CD4-positive, alpha-beta T cell (primary cell): ENCODE data around the gene TSPAN31. TPM values are rescaled to one million over a fixed set of nuclear protein-coding genes. Genes with fewer than 3 reads are reported as not detected.

ENCODE experiments used
- ATAC-seq: fragments of 200-7000 bp; cut with Tn5 transposase; one replicate; pipeline ENCODE4 v1.10.0; 2022; ENCODE audit warnings: mild to moderate bottlenecking; ENCODE audit not compliant: poor library complexity
- CTCF ChIA-PET: fragments of 350-600 bp; sonication (Branson Sonifier 250); formaldehyde crosslinking; loops from one replicate; lab custom pipeline; 2021; ENCODE audit warnings: antibody characterized with exemption, inconsistent platforms; lab: Charles Lee
- POLR2A ChIA-PET: fragments of 350-600 bp; sonication (Branson Sonifier 250); formaldehyde crosslinking; loops from one replicate; lab custom pipeline; 2021; ENCODE audit warnings: antibody characterized with exemption, inconsistent platforms; lab: Charles Lee
- DNase-seq, 14 experiments: peaks; one replicate each; pipeline ENCODE4 v3.0.0-alpha.2; 2013 to 2020; ENCODE audit warnings: mixed read lengths in 2 of 14
- H3K27ac ChIP-seq, 2 donors: one replicate each; pipeline versions ENCODE4 v1.5.1 to v1.7.0; 2013; ENCODE audit warnings: low read length in 2 of 2, low read depth in 1 of 2, mild to moderate bottlenecking in 1 of 2
- H3K27me3 ChIP-seq, 2 experiments: 1 replicate in 1 of 2; 2 replicates in 1 of 2; pipeline versions ENCODE4 v1.6.1 to v1.7.0; 2013; ENCODE audit warnings: low read length in 2 of 2, control low read depth in 1 of 2, mild to moderate bottlenecking in 1 of 2, moderate library complexity in 1 of 2; ENCODE audit not compliant: insufficient read depth in 2 of 2, control insufficient read depth in 1 of 2
- H3K36me3 ChIP-seq: one replicate; pipeline ENCODE4 v1.6.1; 2013; ENCODE audit warnings: low read length, control low read depth; ENCODE audit not compliant: insufficient read depth
- H3K4me1 ChIP-seq: one replicate; pipeline ENCODE4 v1.6.1; 2013; ENCODE audit warnings: low read length, control low read depth; ENCODE audit not compliant: insufficient read depth
- H3K4me3 ChIP-seq: one replicate; pipeline ENCODE4 v1.5.1; 2013; ENCODE audit warnings: mild to moderate bottlenecking, low read length, moderate library complexity
- H3K9me3 ChIP-seq, 2 experiments: 1 replicate in 1 of 2; 2 replicates in 1 of 2; pipeline versions ENCODE4 v1.6.1 to v1.7.0; 2013; ENCODE audit warnings: low read length in 2 of 2, mild to moderate bottlenecking in 2 of 2, control low read depth in 1 of 2, moderate library complexity in 1 of 2; ENCODE audit not compliant: control insufficient read depth in 1 of 2, insufficient read depth in 1 of 2
- H3K27ac Mint-ChIP-seq: one replicate; pipeline ENCODE4 v1.8.0; 2020; ENCODE audit warnings: mixed read lengths
- H3K27me3 Mint-ChIP-seq: one replicate; pipeline ENCODE4 v1.8.0; 2021; ENCODE audit warnings: mixed read lengths
- H3K36me3 Mint-ChIP-seq: one replicate; pipeline ENCODE4 v1.8.0; 2021; ENCODE audit warnings: low read depth, mixed read lengths
- H3K4me1 Mint-ChIP-seq: one replicate; pipeline ENCODE4 v1.8.0; 2021; ENCODE audit warnings: low read depth, mixed read lengths
- H3K4me3 Mint-ChIP-seq: one replicate; pipeline ENCODE4 v1.8.0; 2020; ENCODE audit warnings: mild to moderate bottlenecking, mixed read lengths
- H3K9me3 Mint-ChIP-seq: one replicate; pipeline ENCODE4 v1.8.0; 2020; ENCODE audit warnings: mixed read lengths
- CTCF ChIP-seq: fragments of 200-600 bp; IDR thresholded peaks from one replicate; pipeline ENCODE4 v1.8.0; 2022; ENCODE audit warnings: antibody characterized with exemption, mild to moderate bottlenecking
- intact Hi-C, 2 experiments: fragments of 100-400 bp; cut with DNase I in 1 of 2; cut with micrococcal nuclease in 1 of 2; formaldehyde crosslinking; loops; one replicate each; pipeline versions ENCODE4 v1.15.1 to v1.9.0; 2023 to 2025; cut with DNase I, micrococcal nuclease
- total RNA-seq, 174 experiments: library from RNA in 2 of 174; stranded (reverse) in 2 of 174; gene quantifications; one replicate each; pipeline ENCODE4 v1.2.3 and lab custom pipeline; 2021 to 2026

The TSPAN31 gene
- total RNA-seq, 2 experiments from 2014 or later = 10.3 to 10.7 TPM

DNA sequence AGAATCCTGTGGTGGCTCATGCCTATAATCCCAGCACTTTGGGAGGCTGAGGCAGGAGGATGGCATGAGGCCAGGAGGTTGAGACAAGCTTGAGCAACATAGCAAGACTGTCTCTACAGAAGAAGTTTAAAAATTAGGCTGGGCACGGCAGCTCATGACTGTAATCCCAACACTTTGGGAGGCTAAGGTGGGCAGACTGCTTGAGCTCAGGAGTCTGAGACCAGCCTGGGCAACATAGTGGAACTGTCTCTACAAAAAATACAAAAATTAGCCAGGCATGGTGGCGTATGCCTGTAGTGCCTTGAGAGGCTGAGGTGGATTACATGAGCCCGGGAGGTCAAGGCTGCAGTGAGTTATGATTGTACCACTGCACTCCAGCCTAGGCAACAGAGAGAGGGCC is 23.0 kb downstream of the TSPAN31 start:
- TF ChIP-seq CTCF = no peak
- no peak overlapping the region for H3K4me3 ChIP-seq
- peaks cover 49% of the 10 kb centered on the region for H3K4me1 ChIP-seq
- Mint-ChIP-seq H3K36me3 (peaks cover 23% of the 10 kb centered on the region), H3K4me1 (peaks cover 50% of the 10 kb centered on the region), H3K27ac (no peak overlapping the region), H3K9me3 (no peaks in the 10 kb centered on the region), H3K4me3 (no peak overlapping the region), H3K27me3 (peaks cover 35% of the 10 kb centered on the region)
- no peak overlapping the region for H3K27ac ChIP-seq
- peaks cover 9% of the 10 kb centered on the region for H3K36me3 ChIP-seq
- DNase-seq = no peak
- peaks cover 0 to 10% of the 10 kb centered on the region in 2 experiments for H3K9me3 ChIP-seq
- CTCF ChIA-PET = interaction anchor here (0.9 kb wide), 1 partner anchor 11 kb away, joined by 3 read pairs; no protein-coding TSS in a partner anchor
- ATAC-seq = no peak
- POLR2A ChIA-PET = interaction anchor here (1.6 to 2.5 kb wide), 2 partner anchors 12 to 16 kb away, joined by 3 to 14 read pairs; partner anchors contain the start of gene CDK4
- intact Hi-C loops = no loop called here
- H3K27me3 ChIP-seq = peaks cover 27 to 31% of the 10 kb centered on the region in 2 experiments

DNA sequence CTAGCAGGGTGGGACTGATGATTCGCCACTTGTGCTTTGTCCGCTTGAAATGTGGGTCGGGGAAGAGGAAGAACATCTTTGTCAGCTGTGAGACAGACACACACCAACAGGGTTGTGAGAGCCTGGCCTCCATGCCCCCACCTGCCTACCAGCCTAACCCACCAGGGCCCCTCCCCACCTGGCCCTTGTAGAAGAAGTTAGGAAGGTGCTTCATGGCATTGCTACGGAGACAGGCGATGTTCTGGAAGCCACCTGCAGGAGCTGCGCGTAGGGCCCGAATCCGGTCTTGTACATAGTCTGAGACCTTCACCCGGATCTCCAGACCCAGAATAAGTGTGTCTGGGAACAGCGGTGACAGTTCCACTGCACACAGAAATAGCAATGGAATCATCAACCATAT is 24.8 kb downstream of the TSPAN31 start:
- H3K9me3 ChIP-seq = peaks cover 0 to 10% of the 10 kb centered on the region in 2 experiments
- H3K27me3 ChIP-seq = peaks cover 23 to 26% of the 10 kb centered on the region in 2 experiments
- no peak for DNase-seq
- Mint-ChIP-seq H3K4me3 (peak overlapping the region; percentile 47), H3K27ac (peak overlapping the region; percentile 6), H3K4me1 (peaks cover 37% of the 10 kb centered on the region), H3K9me3 (no peaks in the 10 kb centered on the region), H3K36me3 (peaks cover 23% of the 10 kb centered on the region), H3K27me3 (peaks cover 18% of the 10 kb centered on the region)
- no peak overlapping the region for H3K4me3 ChIP-seq
- no peak overlapping the region for H3K27ac ChIP-seq
- ChIA-PET POLR2A (no interaction called here), CTCF (no interaction called here)
- no peak for ATAC-seq
- peaks cover 53% of the 10 kb centered on the region for H3K4me1 ChIP-seq
- peaks cover 9% of the 10 kb centered on the region for H3K36me3 ChIP-seq
- intact Hi-C loops = no loop called here
- TF ChIP-seq CTCF = no peak

- POLR2A ChIA-PET = no interaction called here
- Mint-ChIP-seq H3K4me3 (no peak overlapping the region), H3K27me3 (peaks cover 9% of the 10 kb centered on the region), H3K4me1 (peaks cover 25% of the 10 kb centered on the region), H3K36me3 (peaks cover 23% of the 10 kb centered on the region), H3K9me3 (no peaks in the 10 kb centered on the region), H3K27ac (peak overlapping the region; percentile 93)
- Histone ChIP-seq H3K36me3 (peaks cover 9% of the 10 kb centered on the region), H3K9me3 (peaks cover 0 to 9% of the 10 kb centered on the region in 2 experiments), H3K27me3 (peaks cover 12 to 20% of the 10 kb centered on the region in 2 experiments), H3K4me1 (peaks cover 41% of the 10 kb centered on the region), H3K4me3 (no peak overlapping the region), H3K27ac (no peak overlapping the region)
- intact Hi-C loops = loop anchor here (1.0 to 5.0 kb wide), 3 partner anchors 14 to 77 kb away; partner anchors contain the start of gene CTDSP2 (in 1 of the 2)
- DNase-seq (no peak), ATAC-seq (no peak)
- TF ChIP-seq CTCF = no peak
- CTCF ChIA-PET = interaction anchor here (0.8 to 2.3 kb wide), 2 partner anchors 12 to 14 kb away, joined by 3 to 9 read pairs; no protein-coding TSS in a partner anchor
Observed at GRCh38 chr12:57770734-57771133, 25.9 kb downstream of the TSPAN31 start.
